HPDE6-E6E7 (cell line): ENCODE results near the gene GK.
"Not testable (repeated sequence)": the region's sequence is repeated elsewhere in the genome, so short reads cannot be mapped to it uniquely, and the experiment has no call there.

Experiments
- DNase-seq: peaks from one replicate; pipeline ENCODE4 v3.0.0; 2011; ENCODE audit warnings: missing footprints; ENCODE audit errors: extremely low spot score

The GK gene

GRCh38 chrX:30654386-30654785, 1.2 kb downstream of the GK start:
- not testable (repeated sequence) for DNase-seq

GRCh38 chrX:30654989-30655607, 1.9 kb downstream of the GK start:
- no peak for DNase-seq

GRCh38 chrX:30655991-30656390, 2.8 kb downstream of the GK start:
- no peak for DNase-seq

GRCh38 chrX:30657196-30658161, 4.3 kb downstream of the GK start:
- DNase-seq, result no peak

DNA sequence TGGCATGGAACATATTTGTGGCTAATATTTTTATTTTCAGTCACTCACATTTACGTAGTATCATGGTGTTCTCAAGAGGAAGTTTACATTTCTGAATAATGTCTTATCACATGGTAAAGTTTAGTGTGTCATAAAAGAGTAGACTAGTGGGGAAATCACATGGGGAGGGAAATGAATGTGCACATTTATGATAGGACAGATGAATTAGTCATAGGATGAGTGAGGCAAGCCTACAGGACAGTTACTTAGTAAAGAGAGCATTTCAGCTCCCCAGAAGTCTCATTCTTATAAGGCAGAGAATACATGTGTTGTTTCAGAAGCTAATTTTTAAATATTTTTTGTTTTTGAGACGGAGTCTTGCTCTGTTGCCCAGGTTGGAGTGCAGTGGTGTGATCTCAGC, 6.2 kb downstream of the GK start:
- no peak for DNase-seq

- no peak for DNase-seq
Measured at GRCh38 chrX:30661228-30661627, 8.0 kb downstream of the GK start.

DNA sequence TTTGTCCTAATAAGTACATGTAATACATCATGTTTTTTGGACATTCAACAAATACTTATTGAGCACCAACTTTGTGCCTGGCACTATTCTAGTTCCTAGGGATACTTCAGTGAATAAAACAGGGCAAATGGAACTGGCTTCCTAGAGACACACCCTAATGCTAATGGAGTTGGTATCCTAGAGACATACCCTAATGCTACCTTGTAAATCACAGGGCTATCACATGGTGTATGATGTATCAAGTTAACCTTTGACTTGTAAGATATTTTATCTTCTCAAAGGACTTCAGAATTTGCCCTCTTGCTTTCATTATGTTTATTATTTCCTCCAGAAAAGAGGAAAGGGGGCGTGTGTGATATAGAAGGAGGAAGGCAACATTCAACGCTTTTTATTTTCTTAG, 10.1 kb downstream of the GK start:
- DNase-seq, result no peak

GRCh38 chrX:30665471-30665870, 12.2 kb downstream of the GK start:
- DNase-seq, result no peak

DNA sequence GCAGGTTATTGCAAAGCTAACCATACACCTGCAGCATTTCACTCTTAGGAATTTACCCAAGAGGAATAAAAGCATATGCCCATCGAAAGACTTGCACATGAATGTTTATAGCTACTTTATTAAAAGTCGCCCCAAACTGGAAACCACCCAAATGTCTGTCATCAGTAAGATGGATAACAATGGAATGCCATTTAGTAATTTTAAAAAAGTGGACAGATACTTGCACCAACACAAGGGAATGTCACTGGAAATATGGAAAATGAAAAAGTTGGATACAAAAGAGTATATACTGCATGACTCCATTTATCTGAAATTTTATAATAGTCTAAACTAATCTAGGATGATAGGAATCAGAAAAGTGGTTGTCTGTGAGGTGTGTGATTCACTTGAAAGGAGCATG, 12.9 kb downstream of the GK start:
- no peak for DNase-seq

GRCh38 chrX:30668581-30668980, 15.4 kb downstream of the GK start:
- DNase-seq, result no peak

DNA sequence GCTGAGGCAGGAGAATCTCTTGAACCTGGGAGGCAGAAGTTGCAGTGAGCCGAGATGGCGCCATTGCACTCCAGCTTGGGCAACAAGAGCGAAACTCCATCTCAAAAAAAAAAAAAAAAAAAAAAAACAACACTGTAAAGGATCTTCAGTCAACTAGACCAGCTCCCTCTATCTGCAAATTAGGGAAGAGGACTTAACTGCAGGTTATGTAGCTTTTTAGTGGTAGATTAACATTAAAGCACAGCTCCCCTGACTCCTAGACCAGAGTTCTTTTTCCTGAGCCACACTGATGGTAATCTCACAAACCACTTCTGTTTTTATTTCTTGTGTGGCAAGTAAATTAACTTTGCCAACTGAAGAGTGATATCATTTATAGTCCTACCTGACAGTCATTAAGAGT, 18.0 kb downstream of the GK start:
- not testable (repeated sequence) for DNase-seq

GRCh38 chrX:30673127-30673796, 20.0 kb downstream of the GK start:
- no peak for DNase-seq

DNA sequence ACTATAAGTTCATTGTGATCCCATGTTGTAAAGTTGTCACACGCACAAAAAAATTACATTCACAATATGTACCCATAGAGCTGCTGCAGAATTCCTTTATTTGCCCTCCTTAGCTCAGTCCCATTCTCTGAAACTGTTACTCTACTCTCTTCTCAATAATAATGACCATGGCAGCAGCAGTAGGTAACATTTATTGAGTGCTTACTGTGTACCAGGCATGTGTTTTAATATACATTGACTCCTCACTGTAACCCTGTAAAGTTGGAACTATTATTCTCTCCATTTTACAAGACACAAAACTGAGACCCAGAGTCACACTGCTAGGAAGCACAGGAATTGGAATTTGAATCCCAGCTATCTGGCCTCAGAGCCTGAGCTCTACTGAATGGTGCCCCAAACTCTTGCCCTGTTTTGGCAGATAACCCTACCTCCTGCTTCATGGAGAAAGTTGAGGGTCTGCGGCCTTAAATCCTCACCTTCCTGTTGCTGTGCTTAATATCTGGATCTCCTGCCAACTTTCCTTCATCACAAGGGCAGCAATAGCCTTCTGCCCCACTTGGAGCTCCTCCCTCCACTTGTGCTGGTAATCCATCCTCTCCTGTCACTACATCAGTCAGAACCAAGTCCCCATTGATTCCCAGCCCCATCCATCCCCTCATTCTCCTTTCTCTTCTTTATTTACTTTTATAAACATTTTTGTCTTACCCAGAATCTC, 20.8 kb downstream of the GK start:
- DNase-seq, result no peak

DNA sequence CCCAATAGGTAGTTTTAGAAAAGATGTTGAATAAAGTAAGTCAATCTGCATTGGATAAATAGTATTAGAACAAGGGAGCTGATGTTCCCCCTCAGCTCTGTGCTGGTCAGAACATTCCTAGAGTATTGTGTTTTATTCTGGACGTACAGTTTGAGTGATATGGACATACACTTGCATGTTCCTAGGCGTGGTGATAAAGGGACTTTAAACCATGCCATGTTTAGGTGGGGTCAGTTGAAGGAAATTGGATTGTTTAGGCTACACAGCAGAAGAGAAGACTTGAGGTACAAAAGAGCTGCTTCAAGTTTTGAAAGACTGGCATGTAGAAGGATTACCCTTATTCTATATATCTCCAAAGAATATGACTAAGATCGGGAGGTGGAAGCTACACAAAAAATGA, 21.6 kb downstream of the GK start:
- no peak for DNase-seq

DNA sequence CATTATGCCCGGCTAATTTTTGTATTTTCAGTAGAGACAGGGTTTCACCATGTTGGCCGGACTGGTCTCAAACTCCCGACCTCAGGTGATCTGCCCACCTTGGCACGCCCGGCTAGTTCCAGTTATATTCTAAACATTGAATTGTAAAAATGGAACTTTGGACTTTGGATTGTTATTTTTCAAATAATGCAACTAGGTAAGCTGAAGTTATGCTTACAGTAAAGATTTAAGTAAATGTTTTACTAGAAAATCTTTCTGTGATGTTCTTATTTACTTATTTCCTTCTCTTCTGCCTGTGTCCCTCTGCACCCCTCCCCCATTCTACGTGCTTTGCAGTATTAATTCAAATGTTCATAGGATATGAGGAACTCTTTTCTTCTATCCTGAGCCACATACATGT, 26.1 kb downstream of the GK start:
- no peak for DNase-seq

GRCh38 chrX:30680618-30681017, 27.4 kb downstream of the GK start:
- no peak for DNase-seq

DNA sequence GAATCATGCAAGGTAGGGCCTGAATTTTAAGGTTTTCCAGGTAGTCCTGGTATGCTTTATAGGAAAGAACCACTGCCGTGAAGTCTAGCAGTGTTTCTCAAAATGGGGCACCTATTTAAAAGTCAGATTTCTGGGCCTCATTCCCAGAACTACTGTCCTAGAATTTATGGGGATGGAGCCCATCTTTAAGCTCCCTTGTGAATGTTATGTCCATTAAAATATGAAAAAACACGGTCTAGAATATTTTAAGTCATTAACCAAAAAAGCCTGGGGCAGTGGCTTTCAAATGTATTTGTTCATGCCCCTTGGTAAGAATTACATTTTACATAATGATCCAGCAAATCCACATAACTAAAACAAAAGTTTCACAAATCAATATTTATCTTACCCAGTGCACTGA, 35.4 kb downstream of the GK start:
- DNase-seq, result no peak

- no peak for DNase-seq
Measured at GRCh38 chrX:30689116-30689515, 35.9 kb downstream of the GK start.

DNA sequence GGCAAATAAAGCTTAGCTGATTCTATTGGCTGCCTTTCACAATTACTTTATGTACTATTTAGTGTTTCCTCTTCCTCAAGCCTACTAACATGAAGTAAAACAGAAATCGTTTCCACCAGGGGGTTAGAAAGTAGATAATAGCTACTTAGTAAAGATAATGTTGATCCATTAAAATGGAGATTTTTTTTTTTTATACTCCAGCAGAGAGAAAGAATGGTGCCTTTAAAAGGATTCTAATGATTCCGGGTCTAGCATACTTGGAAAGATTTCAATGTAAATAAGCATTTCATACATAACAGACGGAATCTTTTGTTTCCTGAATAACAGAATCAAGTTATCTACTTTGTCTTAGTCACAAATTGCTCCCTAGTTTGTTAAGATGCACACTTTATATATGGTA, 37.1 kb downstream of the GK start:
- DNase-seq, result no peak

- DNase-seq, result no peak
Measured at GRCh38 chrX:30693999-30694650, 40.9 kb downstream of the GK start.

GRCh38 chrX:30702736-30703135, 49.5 kb downstream of the GK start:
- no peak for DNase-seq
